Hematopoietic multipotent progenitor cell treated with erythropoietin and hydrocortisone succinate and interleukin-3 and kit ligand, for 6 days (in vitro differentiated cells): Measurements from ENCODE around the gene SOCS6.
A peak's percentile ranks its signal among the peaks of the same experiment; 100 is the strongest.
"Not testable (repeated sequence)": the region's sequence is repeated elsewhere in the genome, so short reads cannot be mapped to it uniquely, and the experiment has no call there.

Experiments
- DNase-seq: peaks from one replicate; pipeline ENCODE4 v3.0.0-alpha.2; 2015

The SOCS6 gene

GRCh38 chr18:70363861-70364260 lies 75.0 kb downstream of the SOCS6 start:
- DNase-seq = no peak

GRCh38 chr18:70365361-70365760 lies 76.5 kb downstream of the SOCS6 start:
- DNase-seq = no peak

- no peak for DNase-seq
Measured at GRCh38 chr18:70366174-70366573, 77.3 kb downstream of the SOCS6 start.

GRCh38 chr18:70366670-70367069 lies 77.8 kb downstream of the SOCS6 start:
- no peak for DNase-seq

GRCh38 chr18:70367344-70367743 lies 78.5 kb downstream of the SOCS6 start:
- not testable (repeated sequence) for DNase-seq

- no peak for DNase-seq
Measured at GRCh38 chr18:70368903-70369302, 80.1 kb downstream of the SOCS6 start.

GRCh38 chr18:70370762-70371733 lies 82.2 kb downstream of the SOCS6 start:
- no peak for DNase-seq

- DNase-seq = no peak
Measured at GRCh38 chr18:70371908-70372307, 83.1 kb downstream of the SOCS6 start.

GRCh38 chr18:70372450-70373041 lies 83.7 kb downstream of the SOCS6 start:
- no peak for DNase-seq

GRCh38 chr18:70373042-70373519 lies 84.2 kb downstream of the SOCS6 start:
- DNase-seq = no peak

- no peak for DNase-seq
Measured at GRCh38 chr18:70374154-70374553, 85.3 kb downstream of the SOCS6 start.

GRCh38 chr18:70376137-70376913 lies 87.5 kb downstream of the SOCS6 start:
- no peak for DNase-seq

GRCh38 chr18:70376914-70377258 lies 88.0 kb downstream of the SOCS6 start:
- no peak for DNase-seq

- DNase-seq = no peak
Measured at GRCh38 chr18:70377317-70377799, 88.5 kb downstream of the SOCS6 start.

GRCh38 chr18:70377857-70378701 lies 89.2 kb downstream of the SOCS6 start:
- peak; percentile 72 for DNase-seq
